GM21447 (cell line): Measurements from ENCODE around the gene DZIP1.

Experiments
- ATAC-seq: cut with Tn5 transposase; IDR thresholded peaks from one replicate; pipeline ENCODE4 v1.9.1; 2021; ENCODE audit not compliant: unreplicated experiment

Gene DZIP1

GRCh38 chr13:95552208-95552538 is 92.3 kb downstream of the DZIP1 start:
- ATAC-seq: no peak

DNA sequence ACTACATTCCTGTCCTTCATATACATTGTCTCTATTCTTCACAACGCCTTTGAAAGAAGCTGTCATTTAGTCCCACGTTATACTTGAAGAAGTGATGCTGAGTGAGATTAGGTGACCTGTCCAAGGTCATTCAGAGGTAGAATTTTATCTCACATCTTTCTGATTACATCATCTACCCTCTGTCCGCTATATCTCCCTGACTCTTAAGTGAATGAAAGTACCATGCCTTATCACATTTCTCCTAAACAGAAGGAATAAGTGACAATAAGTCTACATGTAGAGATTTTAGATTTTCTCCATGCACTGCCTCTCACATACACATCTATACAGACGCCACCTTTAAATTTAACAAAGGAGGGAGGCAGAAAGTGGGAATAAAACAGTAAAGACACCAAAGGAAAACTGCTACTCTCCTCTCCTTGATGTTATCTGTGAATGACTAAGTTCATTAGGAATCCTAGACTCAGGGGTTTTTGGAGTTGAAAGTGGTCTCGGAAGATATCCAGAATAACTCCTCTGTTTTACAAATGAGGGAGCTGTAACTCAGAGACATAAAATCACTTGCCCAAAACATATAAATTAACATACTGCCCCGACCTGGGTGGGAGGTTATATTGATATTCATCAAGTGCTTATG is 96.9 kb downstream of the DZIP1 start:
- ATAC-seq: no peak

DNA sequence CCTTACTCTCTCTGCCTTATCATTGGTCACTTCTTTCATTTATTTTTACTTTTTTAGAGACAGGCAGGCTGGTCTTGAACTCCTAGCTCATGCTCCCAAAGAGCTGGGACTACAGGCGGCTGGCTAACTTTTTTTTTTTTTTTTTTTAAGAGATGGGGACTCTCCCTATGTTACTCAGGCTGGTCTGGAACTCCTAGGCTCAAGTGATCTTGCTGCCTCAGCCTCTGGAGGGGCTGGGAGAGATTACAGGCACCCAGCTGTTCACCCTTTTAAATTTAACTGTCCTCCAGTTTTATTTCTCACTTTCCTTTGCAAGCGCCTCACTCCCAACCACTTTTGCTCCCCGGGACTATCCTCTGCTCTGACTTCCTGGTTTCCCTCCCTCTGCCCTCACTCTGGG is 97.6 kb downstream of the DZIP1 start:
- no peak for ATAC-seq

- no peak for ATAC-seq
These were observed 100.2 kb downstream of the DZIP1 start for GRCh38 chr13:95544293-95544692.

DNA sequence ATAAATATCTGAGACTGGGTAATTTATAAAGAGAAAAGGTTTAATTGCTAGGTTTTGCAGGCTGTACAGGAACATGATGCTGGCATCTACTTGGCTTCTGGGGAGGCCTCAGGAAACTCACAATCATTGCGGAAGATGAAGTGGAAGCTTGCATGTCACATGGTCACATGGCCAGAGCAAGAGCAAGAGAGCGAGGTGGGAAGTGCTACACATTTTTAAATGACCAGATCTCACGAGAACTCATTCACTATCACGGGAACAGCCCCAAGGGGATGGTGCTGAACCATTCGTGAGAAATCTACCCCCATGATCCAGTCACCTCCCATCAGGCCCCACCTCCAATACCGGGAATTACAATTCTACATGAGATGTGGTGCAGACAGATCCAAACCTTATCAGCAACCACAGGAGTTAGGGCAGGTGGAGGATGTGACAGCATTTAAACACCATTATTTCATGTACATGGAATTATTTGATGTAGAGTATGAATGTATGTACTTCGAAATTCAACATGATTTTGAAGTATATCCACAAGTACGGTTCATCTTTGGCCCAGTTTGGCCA is 102.5 kb downstream of the DZIP1 start:
- no peak for ATAC-seq

DNA sequence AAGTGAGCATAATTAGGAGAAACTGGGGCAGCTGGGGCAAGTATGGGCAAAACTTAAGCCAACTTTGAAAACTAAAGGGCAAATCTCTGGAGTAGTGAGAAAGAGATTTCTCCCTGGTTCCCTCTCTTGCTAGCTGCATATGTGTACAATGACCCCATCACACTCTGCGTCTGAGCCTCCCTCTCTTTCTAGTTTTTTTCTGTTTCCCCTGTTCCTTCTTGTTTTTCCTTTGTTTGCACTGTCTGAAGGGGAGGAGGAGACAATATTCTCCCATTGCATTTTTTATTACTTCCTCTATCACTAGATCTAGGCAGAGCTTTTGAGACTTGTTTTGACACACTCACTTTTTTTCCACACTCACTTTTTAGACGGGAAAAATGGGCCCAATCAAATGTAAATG is 103.2 kb downstream of the DZIP1 start:
- ATAC-seq: no peak

DNA sequence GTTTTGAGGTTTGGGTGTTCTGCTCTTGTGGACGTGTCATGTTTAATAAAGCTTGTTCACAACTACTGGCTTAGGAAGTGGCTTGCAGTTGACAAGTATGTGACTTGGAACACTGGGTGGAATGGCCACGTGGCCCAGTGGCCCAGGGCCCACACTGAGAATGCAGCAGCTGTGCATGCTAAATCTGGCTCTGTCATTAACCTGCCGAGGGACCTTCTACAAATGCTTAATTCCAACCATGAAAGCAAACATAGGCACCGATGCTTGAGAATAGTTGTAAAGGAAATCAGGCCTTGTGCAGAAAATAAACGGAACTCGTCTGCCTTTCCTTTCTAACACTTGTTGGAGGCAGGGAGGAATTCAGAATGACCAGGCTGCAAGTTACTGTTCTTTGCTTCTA is 103.6 kb downstream of the DZIP1 start:
- ATAC-seq: no peak

- no peak for ATAC-seq
These were observed 107.8 kb downstream of the DZIP1 start for GRCh38 chr13:95536632-95537241.

- no peak for ATAC-seq
These were observed 109.3 kb downstream of the DZIP1 start for GRCh38 chr13:95535243-95535642.

DNA sequence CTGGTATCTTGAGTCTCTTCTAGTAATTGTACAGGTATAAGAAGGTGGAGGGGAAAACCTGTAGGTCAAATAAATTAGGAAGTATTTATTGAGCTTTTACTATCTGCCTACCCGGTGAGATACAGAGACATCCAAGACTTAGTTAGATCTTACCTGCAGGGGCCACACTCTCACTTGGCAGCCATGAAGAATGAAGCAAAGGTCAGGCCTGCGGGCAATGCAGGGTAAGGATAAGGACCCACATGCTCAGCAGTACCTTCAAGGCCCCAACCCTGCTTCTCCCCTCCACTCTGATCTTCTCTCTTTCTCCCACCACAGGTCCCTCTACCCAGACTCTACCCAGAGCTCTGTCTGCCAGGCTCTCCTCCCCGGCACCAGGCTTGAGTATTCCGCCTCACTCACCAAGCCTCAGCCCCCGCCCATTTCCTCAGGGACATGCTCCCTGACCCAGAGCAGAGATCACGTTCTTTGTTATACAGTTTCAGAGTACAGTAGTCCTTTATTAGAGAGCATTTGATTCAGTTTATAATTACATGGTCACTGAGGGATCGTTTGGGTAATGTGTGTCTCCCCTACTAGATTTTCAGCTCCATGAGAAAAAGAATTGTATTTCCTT is 110.9 kb downstream of the DZIP1 start:
- no peak for ATAC-seq

GRCh38 chr13:95530178-95530577 is 114.3 kb downstream of the DZIP1 start:
- no peak for ATAC-seq
